Inflammatory macrophage treated with lipopolysaccharide for 1 hour (primary cell): ENCODE measurements around the gene GMEB1.
"Not testable (repeated sequence)": the region's sequence is repeated elsewhere in the genome, so short reads cannot be mapped to it uniquely, and the experiment has no call there.

Source experiments
- DNase-seq, 2 donors: peaks; one replicate each; pipeline ENCODE4 v3.0.0-alpha.2; 2020 to 2022

Gene GMEB1

DNA sequence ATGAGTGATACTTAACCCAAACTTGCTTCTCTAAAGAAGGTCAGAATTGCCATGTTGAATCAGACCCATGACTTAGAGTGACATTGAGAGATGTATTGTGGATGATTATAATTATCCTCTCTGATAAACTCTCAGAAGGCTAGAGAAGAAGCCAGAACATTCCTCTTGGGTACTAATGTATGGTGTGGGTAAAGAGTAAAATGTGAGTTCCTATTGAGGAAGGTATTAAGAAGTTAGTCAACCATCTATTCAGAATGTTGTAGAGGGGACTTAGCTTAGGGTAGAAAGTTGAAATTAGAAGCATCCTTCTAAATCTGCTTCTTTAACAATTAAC is 7.3 kb downstream of the GMEB1 start:
- DNase-seq = no peak

DNA sequence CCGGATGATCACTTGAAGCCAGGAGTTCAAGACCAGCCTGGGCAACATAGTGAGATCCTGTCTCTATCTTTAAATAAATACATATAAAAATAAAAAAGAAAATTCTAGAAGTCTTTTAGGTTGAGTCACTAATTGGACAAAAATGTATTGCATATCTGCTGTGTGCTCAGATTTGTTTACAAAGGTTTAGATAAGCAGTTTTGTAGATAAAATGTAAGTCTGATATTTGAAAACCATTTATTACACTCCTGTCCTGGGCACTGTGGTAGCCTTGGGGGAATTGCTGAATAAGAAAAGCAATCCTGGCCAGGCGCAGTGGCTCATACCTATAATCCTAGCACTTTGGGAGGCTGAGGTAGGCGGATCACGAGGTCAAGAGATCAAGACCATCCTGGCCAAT is 11.6 kb downstream of the GMEB1 start:
- no peak for DNase-seq

DNA sequence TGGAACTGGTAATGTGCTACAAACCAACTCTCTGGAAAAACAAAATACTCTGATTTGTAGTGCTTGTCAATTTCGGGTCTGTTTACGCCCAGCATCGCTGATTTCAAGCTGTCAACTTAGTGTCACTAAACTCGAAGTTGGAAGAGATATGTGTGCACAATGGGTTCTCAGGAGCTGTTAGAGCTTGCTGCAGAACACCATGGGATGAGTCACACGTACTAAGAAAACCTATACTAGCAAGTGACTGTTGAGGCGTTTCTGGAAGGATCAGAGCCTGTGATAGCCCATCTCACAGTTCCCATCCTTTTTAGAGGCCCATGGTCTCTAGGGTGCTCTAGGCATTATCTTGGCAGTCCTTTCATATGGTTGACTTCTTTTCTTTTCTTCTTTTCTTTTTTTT is 14.3 kb downstream of the GMEB1 start:
- no peak for DNase-seq

DNA sequence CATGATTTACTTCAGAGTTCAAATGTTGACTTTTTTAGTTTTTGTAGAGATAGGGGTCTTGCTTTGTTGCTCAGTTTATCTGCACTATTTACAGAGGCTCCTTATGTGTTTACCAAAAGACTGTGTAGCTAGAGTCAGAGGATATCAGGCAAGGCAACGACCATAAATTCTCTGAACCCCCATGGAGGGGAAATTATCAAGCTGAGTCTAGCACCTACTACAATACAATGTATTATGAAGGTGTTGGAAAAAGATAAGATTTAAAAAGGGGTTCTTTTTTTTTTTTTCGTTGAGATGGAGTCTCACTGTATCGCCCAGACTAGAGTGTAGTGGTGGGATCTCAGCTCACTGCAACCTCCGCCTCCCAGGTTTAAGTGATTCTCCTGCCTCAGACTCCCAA is 16.4 kb downstream of the GMEB1 start:
- no peak for DNase-seq

DNA sequence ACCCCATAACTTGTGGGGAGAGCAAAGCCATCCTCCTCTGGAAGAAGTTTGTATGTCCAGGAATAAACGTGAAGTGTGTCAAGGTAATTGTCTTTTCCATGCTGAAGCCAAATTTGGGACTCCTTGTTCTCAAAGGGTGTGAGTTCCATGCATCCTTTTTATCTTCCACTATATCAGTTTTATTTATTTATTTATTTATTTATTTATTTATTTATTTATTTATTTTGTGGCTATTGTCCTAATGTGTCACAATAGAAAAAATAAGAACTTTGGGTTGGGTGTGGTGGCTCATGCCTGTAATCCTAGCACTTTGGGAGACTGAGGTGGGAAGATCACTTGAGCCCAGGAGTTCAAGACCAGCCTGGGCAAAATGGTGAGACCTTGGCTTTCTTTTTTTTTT is 23.0 kb downstream of the GMEB1 start:
- not testable (repeated sequence) for DNase-seq

DNA sequence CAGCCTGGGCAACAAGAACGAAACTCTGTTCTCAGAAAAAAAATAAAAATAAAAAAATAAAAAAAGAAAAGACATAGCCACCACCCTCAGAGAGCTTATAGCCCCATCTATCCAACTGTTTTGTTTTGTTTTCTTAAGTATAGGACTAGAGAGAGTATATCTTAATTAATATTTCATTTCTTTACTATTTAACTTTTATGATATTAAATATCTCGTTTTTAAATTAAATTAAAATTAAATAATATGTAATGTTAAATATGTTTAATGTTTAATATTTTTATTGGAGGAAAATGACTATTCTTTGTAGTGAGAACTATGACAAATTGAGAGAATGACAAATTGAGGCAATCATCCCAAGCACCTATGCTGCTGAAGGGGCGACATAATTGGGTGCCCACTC is 35.0 kb downstream of the GMEB1 start:
- no peak for DNase-seq

DNA sequence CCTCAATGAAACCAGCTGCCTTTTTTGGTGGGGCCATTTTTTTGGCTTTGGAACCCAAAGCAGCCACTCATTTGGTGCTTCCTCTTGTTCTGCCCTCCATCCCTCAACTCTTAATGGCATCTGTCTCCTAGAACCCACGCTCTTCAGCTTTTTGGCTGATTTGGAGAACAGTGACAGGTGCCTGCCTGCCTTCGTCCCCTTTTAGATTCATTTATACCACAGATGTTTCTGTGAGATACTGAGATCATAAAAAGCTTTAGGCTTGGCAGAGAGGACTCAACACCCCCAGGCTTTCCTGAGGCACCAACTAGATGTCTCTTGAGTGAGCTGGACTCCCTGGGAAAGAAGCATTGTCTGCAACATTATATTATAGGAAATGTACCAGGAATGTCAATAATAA is 47.8 kb downstream of the GMEB1 start:
- no peak for DNase-seq

DNA sequence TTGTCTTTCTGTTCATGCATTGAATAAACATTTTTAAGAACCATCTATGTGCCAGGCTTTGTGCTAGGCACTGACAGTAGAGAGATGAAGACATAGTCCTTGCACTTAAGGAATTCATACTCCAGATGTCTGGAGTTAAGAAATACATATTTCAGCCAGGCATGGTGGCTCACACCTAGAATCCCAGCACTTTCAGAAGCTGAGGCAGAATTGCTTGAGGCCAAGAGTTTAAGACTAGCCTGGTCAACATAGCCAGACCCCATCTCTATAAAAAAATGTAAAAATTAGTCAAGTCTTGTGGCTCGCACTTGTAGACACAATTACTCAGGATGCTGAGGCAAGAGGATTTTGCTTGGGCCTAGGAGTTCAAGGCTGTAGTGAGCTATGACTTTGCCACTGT is 49.6 kb downstream of the GMEB1 start:
- DNase-seq = no peak

DNA sequence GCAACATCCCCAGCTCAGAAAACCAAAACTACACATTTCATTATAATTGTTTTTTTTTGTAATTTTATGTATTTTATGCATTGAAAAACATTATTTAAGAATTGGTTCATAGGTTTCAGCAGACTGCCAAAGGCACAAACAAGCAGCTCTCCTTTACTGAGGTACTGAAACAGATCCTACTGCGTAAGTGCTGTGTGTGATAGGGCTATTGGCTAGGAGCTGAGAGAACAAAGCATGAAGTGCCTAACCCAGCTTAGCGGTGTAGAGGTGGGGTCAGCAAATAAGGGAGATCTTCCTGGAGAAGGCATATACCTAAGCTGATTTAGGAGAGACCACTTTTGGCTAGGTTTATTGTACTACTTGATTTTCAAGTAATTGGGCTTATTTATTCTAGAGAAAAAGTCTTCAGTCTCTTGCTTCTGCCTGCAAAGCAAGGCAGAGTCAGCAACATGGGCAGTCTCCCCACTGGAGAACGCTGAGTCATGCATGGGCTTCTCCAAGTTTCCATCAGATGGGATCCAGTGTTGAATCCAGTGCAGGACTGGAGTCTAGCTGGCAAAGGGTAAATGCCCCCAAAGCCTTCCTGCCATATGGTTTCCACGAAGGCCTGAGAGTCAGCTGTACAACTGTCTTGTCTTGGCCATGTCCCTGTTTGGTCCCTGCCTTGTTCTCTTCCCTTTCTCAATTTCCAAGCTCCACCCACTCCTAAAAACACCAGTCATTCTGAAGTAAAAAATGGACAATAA is 50.2 kb downstream of the GMEB1 start:
- no peak for DNase-seq

DNA sequence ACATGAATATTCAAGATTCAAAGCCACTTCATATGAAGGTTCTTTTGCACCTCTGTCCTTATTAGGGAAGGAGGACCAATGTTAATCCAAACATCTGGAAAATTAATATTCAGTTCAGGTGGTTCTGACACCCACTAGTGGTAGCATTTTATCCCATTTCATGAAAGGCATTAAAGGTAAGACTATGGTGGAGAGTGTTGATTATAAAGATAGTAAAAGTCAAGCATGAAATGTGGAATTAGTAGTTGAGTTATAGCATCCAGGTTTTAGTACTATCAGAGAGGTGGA is 50.7 kb downstream of the GMEB1 start:
- no peak for DNase-seq

DNA sequence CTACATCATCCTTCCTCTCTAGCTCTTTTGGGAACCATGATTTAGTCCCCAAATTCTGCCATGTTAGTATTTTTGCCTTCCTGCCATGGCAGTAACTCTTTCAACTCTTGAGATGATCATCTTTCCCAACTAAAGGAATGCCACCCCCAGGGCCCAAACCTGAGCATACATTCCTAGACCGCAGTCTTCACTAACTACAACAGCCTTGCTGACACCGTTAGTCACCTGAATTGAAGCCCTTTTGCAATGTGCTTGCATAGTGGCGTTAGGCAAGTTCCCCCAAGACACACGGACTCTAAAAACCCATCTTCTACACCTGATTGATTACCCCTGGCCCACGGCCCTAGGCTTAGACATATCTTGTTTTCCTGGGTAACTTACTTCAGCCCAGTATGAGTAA is 51.8 kb downstream of the GMEB1 start:
- DNase-seq = no peak

DNA sequence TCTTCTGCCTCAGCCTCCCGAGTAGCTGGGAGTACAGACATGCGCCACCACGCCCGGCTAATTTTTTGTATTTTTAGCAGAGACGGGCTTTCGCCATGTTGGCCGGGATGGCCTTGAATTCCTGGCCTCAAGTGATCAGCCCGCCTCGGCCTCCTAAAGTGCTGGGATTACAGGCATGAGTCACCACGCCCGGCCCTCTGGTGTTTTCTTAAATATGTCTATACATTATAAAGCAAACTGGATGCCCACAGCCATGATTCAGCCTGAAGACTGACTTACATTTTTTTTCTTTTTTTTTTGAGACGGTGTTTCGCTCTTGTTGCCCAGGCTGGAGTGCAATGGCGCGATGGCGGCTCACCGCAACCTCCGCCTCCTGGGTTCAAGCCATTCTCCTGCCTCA is 53.3 kb downstream of the GMEB1 start:
- not testable (repeated sequence) for DNase-seq

DNA sequence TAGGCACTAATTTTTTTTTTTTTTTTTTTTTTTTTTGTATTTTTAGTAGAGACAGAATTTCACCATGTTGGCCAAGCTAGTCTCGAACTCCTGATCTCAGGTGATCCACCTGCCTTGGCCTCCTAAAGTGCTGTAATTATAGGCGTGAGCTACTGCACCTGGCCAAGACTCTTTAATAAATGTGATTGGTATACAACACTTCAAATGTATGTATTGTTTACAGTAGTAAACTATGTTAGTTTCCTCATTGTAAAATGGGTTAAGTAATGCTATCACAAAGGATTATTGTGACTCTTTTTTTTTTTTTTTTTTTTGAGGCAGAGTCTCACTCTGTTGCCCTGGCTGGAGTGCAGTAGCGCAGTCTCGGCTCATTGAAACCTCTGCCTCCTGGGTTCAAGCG is 56.8 kb downstream of the GMEB1 start:
- not testable (repeated sequence) for DNase-seq

DNA sequence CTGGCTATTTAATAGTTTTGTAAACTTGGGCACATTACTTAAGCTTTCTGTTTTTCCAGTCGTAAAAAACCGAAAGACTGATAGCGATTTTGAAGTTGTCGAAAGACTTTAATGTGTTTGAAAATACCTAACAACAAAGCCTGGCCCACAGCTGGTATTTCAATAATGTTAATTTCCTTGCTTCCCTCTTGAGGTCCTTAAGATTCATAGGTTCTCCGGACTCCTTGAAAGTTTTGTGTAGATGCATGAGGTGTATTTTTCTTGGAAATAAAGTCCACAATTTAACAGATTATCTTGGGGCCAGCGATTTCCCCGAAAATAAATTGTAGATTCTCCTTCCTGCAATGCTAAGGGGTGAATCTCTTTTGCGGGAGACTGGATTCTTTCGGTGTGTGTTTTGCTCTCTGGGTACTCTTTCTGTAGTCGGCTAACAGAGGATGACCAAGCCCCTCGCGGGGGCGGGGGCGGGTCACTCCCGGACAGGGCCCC is 67.4 kb downstream of the GMEB1 start:
- DNase-seq = no peak

DNA sequence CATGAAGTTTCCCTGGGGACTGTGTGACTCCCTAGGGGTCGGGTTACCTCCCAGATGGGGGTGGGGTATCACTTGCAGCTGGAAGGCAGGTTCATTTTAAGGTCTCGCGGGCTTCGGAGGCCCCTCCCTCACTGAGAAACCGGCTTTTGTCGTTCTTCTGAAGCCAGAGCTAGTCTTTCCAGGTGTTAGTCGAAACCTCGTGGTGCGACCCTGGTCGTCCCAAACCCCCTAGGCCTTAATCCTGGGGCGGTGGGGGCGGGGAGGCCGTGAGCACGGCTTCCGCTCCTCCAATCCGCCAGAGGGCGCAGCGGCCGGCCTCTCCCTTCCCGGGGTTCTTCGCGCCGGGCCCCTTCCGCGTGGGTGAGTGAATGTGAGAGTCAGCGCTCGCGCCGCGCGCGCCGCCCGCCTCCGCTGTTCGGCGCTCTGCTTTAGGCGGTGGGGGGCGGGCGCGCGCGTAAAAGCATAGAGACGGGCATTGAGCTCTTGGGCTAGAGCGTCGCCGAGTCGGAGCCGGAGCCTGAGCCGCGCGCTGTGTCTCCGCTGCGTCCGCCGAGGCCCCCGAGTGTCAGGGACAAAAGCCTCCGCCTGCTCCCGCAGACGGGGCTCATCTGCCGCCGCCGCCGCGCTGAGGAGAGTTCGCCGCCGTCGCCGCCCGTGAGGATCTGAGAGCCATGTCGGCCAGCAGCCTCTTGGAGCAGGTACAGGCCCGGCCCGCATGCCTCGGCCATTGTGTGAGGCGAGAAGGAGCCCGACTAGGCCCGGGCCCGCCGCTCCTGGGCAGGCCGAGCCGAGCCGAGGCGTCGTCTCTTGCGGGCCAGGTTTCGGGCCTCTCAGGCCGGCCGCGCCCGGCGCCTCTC is 68.1 kb downstream of the GMEB1 start, which contains the start of gene YTHDF2:
Gene YTHDF2, plus strand, starts transcription at position 491 of the 857 bp plus-strand sequence. Its CDS starts 181 bp downstream, at position 672.
- peak; percentile 97 to 99 for DNase-seq

DNA sequence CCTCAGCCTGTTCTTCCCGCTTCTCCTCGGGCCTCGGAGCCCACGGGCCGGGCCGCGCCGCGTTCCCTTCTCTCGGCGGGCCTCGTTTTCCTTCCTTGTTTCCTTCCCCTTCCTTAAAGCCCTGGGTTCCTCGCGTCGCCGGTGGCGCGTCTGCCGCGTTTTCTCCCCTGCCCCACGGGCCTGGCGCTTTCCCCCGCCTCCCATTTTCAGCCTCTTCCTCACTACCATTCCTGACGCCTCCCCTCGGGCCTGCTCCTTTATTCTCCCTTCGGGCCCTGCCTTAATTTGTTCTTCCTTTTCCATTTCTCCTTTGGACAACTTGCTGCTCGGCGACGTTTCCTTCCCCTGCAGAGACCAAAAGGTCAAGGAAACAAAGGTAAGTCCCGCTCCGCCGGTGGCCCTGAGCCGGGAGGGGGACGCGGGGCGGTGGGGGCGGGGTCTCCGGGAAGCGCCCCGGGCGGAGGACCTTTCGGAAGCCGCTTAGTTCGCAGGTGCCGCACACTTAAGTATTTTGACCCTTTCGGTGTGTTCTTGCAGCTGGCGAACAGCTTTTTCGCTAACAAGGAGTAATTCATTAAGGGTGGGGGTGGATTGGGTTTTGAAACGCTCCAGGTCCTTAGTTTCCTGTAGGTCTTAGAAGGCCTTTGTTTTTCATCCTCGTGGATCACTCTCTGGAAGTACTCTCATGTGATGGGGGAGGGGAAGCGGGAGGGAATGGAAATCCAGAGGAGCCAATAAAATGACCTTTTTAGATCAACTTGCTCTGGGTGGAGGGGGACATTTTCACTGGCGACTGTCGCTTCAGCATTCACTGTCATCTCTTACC is 68.9 kb downstream of the GMEB1 start:
- DNase-seq = peak in 1 of 2 donors; percentile 46

DNA sequence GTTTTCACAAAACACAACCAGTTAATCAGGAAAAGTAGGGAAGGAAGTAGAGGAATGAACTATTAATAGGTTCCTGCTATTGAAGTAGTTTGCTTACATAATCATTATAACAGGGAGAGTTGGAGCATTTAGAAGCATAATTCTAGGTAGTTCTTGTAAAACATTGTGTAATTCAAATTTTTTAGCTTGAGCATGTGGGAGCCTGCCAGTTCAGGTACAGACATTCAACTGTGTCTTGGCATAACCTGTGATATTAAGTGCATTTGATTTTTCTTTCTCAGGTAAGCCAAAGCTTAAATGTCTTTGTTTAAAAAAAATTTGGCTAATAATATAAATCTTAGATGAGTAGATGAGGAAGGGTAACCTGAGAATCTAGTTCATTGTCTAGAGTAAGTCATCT is 71.5 kb downstream of the GMEB1 start:
- no peak for DNase-seq

DNA sequence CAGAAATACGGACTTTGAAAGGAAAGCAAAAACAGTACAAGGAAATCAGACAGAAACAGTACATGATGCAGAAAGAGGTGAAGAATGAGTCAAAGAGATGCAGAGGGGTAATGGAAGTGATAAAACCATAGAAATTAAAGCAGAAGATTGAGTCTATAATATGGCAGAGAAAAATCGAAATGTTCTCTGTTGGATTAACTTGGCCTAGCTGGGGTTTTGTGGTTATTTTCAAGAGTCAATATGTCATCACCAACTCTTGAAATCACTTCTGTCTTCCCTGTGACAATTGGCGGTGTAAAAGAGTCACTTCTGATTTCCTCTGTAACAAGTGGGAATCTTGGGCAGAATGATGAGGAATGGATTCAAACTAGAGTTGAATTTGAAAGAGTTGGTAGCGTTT is 75.6 kb downstream of the GMEB1 start:
- peak; percentile 26 to 31 for DNase-seq

DNA sequence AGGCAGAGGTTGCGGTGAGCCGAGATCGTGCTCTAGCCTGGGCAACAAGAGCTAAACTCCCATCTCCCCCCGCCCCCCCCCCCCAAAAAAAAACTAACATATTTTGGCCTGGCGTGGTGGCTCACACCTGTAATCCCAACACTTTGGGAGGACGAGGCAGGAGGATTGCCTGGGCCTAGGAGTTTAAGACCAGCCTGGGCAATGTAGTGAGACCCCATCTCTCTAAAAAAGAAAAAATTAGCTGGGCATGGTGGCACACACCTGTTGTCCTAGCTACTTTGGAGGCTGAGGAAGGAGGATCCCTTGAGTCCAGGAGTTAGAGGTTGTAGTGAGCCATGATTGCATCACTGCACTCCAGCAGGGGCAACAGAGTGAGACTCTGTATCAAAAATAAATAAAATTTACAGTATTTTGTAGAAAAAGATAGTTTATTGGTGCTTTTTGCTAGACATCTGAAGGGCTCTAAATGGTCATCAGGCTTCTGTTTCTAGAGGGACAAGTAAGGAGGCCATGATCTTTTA is 77.1 kb downstream of the GMEB1 start:
- no peak for DNase-seq

DNA sequence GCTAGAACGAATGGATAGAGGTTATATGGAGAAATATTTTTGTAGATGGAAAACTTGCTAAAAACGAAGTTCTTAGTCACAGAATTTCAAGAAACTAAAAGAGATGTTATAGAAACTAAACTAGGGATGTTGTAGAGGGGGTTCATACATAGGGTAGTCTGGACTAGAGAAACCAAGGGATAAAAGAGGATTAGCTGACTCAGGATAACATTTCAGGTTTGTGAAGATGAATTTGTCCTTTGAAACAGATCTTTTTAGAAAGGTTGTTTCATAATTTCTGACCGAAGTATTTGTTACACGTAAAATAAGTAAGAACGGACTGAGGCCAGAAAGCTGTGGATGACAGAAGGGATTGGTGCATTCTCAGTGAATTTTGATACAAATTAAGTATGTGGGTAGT is 81.7 kb downstream of the GMEB1 start:
- no peak for DNase-seq

DNA sequence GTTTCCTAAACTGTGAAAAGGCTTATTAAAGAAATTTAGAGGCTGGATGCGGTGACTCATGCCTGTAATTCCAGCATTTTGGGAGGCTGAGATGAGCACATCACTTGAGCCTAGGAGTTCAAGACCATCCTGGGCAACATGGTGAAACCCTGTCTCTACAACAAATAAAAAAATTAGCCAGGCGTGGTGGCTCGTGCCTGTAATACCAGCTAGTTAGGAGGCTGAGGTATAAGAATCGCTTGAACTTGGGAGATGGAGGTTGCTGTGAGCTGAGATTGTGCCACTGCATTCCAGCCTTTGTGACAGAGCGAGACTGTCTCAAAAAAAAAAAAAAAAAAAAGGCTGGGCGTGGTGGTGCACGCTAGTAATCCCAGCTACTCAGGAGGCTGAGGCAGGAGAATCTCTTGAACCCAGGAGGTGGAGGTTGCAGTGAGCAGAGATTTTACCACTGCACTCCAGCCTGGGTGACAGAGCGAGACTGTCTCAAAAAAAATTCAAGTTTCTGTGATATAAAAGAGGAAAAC is 82.2 kb downstream of the GMEB1 start:
- DNase-seq = not testable (repeated sequence)

DNA sequence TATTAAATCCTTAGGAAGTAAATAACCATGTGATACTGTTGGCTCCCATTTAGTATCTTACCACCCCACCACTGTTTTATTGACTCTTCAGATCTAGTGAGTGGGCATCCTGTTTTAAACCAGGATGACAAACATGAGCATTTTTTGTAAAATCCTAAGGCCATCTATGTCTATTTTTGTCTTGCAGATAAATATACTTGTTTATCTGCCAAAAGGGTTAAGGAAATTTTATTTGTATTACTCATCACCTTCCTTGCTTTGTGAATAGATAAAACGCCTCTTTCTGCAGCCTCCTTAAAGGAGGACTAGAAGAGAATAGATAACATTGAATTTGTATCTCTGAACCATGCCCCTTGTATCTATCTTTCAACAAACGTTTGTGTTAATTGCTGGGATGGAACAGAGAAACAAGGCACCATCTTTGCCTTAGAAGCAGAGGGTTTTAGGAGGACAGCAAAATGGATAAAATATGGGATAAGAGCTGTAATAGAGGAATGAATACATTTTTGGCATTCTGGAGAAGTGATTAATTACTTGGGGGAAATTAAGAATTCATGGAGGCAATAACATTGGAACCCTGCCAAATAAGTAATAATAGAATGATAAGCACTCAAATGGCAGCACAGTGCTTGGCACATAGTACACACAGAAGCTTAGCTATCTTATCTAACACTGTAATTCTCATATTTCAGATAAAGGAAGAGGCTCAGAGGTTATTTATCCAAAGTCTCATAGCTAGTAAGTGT is 82.9 kb downstream of the GMEB1 start:
- no peak for DNase-seq
